ENCODE measurements around the gene SMIM13. TPM values are rescaled to one million over a fixed set of nuclear protein-coding genes. Genes with fewer than 3 reads are reported as not detected.

SMIM13 gene
- polyA plus RNA-seq, 2 of the 4 experiments (the other 2 are of a cell fraction): 12.7 to 12.8 TPM

- FAIRE-seq (no peak), DNase-seq (ENCODE audit: low read depth in 1 of 2, low spot score in 1 of 2) (no peak), ATAC-seq (no peak)
- Histone ChIP-seq H3K4me2 (no peak overlapping the region), H3K4me3 (no peak overlapping the region), H3K27ac (no peak overlapping the region), H3K4me1 (peaks cover 28% of the 10 kb centered on the region), H3K9me3 (no peaks in the 10 kb centered on the region)
- ChIA-PET POLR2A (no interaction called here), CTCF (interaction anchor here (3.0 kb wide), 1 partner anchor 11 kb away, joined by 11 read pairs; no protein-coding TSS in a partner anchor)
- 91% methylated on average over 5 of the region's 5 CpGs for whole genome bisulfite sequencing (ENCODE audit: missing lambda C conversion rate)
- TF ChIP-seq MAZ (IDR thresholded peaks at IDR 0.05; ENCODE audit: borderline replicate concordance, low read depth, low read length): no peak
- TF ChIP-seq HOXB13 (CRISPR knock-in tag; IDR thresholded peaks at IDR 0.05; ENCODE audit: low read depth): no peak
- no peak for TF ChIP-seq TFCP2L1 (CRISPR knock-in tag; IDR thresholded peaks at IDR 0.05)
- no peak for TF ChIP-seq CEBPB (IDR thresholded peaks at IDR 0.05)
- no peak for TF ChIP-seq ESRRA (IDR thresholded peaks at IDR 0.05; ENCODE audit: borderline replicate concordance, low read length)
- TF ChIP-seq, protein P1, sequence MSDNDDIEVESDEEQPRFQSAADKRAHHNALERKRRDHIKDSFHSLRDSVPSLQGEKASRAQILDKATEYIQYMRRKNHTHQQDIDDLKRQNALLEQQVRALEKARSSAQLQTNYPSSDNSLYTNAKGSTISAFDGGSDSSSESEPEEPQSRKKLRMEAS (IDR thresholded peaks at IDR 0.05): no peak
- TF ChIP-seq FOXS1 (CRISPR knock-in tag; IDR thresholded peaks at IDR 0.05): no peak
- TF ChIP-seq EHMT2 (IDR thresholded peaks at IDR 0.05; ENCODE audit: low read depth): no peak
- TF ChIP-seq RARB (CRISPR knock-in tag; IDR thresholded peaks at IDR 0.05): no peak
Measured at GRCh38 chr6:11133281-11133680, 39.6 kb downstream of the SMIM13 start.

- ATAC-seq: no peak
- no peak overlapping the region for H3K4me3 ChIP-seq
- DNase-seq (ENCODE audit: low read depth in 1 of 2, low spot score in 1 of 2): no peak
- TF ChIP-seq HOXA7 (CRISPR knock-in tag; IDR thresholded peaks at IDR 0.05) (no peak), POLR2A (IDR thresholded peaks at IDR 0.05; ENCODE audit: low read length) (no peak), NR3C1 (IDR thresholded peaks at IDR 0.05) (no peak), POLR2AphosphoS2 (conservative IDR thresholded peaks at IDR 0.05; ENCODE audit: low read length) (no peak), ESRRA (IDR thresholded peaks at IDR 0.05; ENCODE audit: borderline replicate concordance, low read length) (no peak), RCOR1 (IDR thresholded peaks at IDR 0.05; ENCODE audit: low read depth, low read length) (no peak), NPAS2 (CRISPR knock-in tag; IDR thresholded peaks at IDR 0.05; ENCODE audit: borderline replicate concordance) (no peak), ZNF302 (CRISPR knock-in tag; IDR thresholded peaks at IDR 0.05) (no peak), ZSCAN20 (CRISPR knock-in tag; IDR thresholded peaks at IDR 0.05) (no peak), KDM1A (IDR thresholded peaks at IDR 0.05; ENCODE audit: low read depth) (no peak)
- H3K27ac ChIP-seq: peak overlapping the region in 1 of 2 experiments; percentile 12; a peak in 1 of 6 replicates
- H3K9me3 ChIP-seq: no peaks in the 10 kb centered on the region
- no peak for FAIRE-seq
- ChIA-PET CTCF (interaction anchor here (1.2 to 1.5 kb wide), 4 partner anchors 10 to 359 kb away, joined by 3 to 6 read pairs (median 3); no protein-coding TSS in a partner anchor), POLR2A (no interaction called here)
- peak overlapping the region; percentile 34; the same call in 2 of the 3 replicates for H3K4me2 ChIP-seq
- H3K4me1 ChIP-seq: peaks cover 35% of the 10 kb centered on the region
Measured at GRCh38 chr6:11136809-11137208, 43.2 kb downstream of the SMIM13 start.

DNA sequence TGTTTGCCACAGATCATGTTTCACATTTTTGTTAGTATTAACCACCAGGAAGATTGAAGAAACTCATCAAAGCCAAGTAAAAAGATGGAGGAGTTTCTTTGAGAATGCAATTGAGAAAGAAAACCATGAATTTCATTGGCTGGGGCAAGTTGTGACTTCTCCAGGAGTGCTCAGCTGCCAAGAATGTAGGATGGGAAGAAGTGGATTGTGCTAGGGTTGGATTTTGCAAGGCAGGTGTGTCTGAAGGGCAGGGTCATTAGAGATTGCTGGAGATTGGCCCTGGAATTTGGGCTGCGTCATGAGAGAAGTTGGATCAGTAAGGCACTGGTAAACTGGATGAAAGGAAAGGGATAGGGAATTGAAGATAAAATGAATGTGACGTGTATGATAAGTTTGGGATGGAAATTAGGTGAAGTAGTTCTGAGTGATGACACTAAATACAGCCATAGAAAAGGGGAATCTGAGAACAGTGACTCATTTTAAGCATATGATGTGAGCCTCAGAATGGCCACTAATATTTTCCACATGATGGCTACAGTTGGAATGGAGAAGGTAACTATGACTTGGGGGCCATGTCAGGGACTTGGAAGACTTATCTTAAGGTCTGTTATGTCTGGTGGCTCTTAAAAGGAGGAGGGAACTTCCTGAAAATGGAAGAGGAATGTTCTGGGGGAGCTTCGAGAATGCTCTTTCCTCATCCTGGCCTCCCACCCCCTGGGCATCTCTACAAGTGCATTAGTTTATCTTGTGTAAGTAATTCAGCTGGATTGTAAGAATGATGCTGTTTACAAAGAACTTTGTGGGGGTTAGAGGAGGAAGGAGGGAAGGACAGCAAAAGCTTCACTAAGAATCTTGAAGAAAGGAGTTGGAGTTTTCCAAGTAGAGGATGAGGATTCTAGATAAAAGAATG is 45.7 kb downstream of the SMIM13 start:
- 0 out of 6 replicates have a peak, but pooled peaks of 1 of the 2 experiments have one; percentile 13 for ATAC-seq
- no peak overlapping the region for H3K4me2 ChIP-seq
- no peak overlapping the region for H3K4me3 ChIP-seq
- no peak for FAIRE-seq
- no peak for DNase-seq (ENCODE audit: low read depth in 1 of 2, low spot score in 1 of 2)
- ChIA-PET POLR2A (no interaction called here), CTCF (interaction anchor here (0.5 to 1.0 kb wide), 2 partner anchors 42 to 405 kb away, joined by 4 to 5 read pairs; no protein-coding TSS in a partner anchor)
- peaks cover 48% of the 10 kb centered on the region for H3K4me1 ChIP-seq
- WGBS (ENCODE audit: missing lambda C conversion rate): 95% methylated on average over 3 of the region's 3 CpGs
- H3K9me3 ChIP-seq: peaks cover 3% of the 10 kb centered on the region; the same call in 1 of the 3 replicates
- H3K27ac ChIP-seq: 0 out of 6 replicates have a peak overlapping the region, but pooled peaks of 1 of the 2 experiments have one; percentile 0
- TF ChIP-seq EHF (CRISPR knock-in tag; IDR thresholded peaks at IDR 0.05) (no peak), EP300 (IDR thresholded peaks at IDR 0.05) (no peak), MAZ (IDR thresholded peaks at IDR 0.05; ENCODE audit: borderline replicate concordance, low read depth, low read length) (no peak), BCL3 (IDR thresholded peaks at IDR 0.05) (no peak), PBX3 (IDR thresholded peaks at IDR 0.05) (no peak), ATOH8 (CRISPR knock-in tag; IDR thresholded peaks at IDR 0.05; ENCODE audit: low read depth) (no peak)
- TF ChIP-seq, protein P2, sequence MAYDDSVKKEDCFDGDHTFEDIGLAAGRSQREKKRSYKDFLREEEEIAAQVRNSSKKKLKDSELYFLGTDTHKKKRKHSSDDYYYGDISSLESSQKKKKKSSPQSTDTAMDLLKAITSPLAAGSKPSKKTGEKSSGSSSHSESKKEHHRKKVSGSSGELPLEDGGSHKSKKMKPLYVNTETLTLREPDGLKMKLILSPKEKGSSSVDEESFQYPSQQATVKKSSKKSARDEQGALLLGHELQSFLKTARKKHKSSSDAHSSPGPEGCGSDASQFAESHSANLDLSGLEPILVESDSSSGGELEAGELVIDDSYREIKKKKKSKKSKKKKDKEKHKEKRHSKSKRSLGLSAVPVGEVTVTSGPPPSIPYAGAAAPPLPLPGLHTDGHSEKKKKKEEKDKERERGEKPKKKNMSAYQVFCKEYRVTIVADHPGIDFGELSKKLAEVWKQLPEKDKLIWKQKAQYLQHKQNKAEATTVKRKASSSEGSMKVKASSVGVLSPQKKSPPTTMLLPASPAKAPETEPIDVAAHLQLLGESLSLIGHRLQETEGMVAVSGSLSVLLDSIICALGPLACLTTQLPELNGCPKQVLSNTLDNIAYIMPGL (CRISPR knock-in tag; IDR thresholded peaks at IDR 0.05; ENCODE audit: borderline replicate concordance): no peak
- TF ChIP-seq, protein P3, sequence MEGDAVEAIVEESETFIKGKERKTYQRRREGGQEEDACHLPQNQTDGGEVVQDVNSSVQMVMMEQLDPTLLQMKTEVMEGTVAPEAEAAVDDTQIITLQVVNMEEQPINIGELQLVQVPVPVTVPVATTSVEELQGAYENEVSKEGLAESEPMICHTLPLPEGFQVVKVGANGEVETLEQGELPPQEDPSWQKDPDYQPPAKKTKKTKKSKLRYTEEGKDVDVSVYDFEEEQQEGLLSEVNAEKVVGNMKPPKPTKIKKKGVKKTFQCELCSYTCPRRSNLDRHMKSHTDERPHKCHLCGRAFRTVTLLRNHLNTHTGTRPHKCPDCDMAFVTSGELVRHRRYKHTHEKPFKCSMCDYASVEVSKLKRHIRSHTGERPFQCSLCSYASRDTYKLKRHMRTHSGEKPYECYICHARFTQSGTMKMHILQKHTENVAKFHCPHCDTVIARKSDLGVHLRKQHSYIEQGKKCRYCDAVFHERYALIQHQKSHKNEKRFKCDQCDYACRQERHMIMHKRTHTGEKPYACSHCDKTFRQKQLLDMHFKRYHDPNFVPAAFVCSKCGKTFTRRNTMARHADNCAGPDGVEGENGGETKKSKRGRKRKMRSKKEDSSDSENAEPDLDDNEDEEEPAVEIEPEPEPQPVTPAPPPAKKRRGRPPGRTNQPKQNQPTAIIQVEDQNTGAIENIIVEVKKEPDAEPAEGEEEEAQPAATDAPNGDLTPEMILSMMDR (IDR thresholded peaks at IDR 0.05): no peak

All from A549 (cell line).